ENCODE results near the gene GYPB. TPM values are rescaled to one million over a fixed set of nuclear protein-coding genes. Genes with fewer than 3 reads are reported as not detected.
A peak's percentile ranks its signal among the peaks of the same experiment; 100 is the strongest.
"Not testable (repeated sequence)": the region's sequence is repeated elsewhere in the genome, so short reads cannot be mapped to it uniquely, and the experiment has no call there.

The GYPB gene
- total RNA-seq, 1 experiment from 2014 or later, result not detected

DNA sequence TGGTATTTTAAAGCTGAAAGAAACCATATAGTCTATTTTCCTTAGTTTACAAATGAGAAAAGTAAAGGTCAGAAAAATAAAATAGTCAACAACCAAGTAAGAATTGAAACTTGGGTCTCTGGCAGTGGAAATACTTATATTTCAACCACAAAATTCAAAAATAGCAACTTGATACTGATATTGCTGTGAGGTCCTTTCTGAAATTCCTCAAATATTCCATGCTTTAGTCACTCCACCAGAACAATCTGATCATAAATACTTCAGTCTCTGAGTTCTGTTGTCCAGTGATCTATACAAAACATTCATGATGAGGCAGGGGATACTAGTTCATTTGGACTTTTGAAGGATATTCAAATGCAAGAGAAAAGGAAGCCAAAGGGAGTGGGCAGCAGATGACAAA, 25.8 kb upstream of the GYPB start:
- H3K4me3 Mint-ChIP-seq; POLR2A ChIA-PET; H3K27me3 Mint-ChIP-seq (ENCODE audit: low read depth); H3K27ac Mint-ChIP-seq; CTCF ChIA-PET; ATAC-seq; H3K4me1 Mint-ChIP-seq; DNase-seq (ENCODE audit: low spot score); H3K36me3 Mint-ChIP-seq: not testable (repeated sequence)
- H3K9me3 Mint-ChIP-seq, result peaks cover 24% of the 10 kb centered on the region

DNA sequence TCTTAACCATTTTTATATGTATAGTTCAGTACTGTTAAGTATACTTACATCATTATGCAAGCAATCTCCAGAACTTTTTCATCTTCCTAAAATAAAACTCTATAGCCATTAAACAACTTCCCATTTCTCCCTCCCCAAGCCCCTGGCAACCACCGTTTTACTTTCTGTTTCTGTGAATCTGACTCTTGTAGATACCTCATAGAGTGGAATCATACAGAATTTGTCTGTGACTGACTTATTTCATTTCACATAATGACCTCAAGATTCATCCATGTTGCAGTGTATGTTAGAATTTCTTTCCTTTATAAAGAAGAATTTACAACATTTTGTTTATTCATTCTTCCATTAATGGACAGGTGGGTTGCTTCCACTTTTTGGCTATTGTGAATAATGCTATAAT, 13.4 kb upstream of the GYPB start:
- POLR2A ChIA-PET; H3K4me1 Mint-ChIP-seq; CTCF ChIA-PET; H3K36me3 Mint-ChIP-seq; ATAC-seq; H3K9me3 Mint-ChIP-seq; H3K27me3 Mint-ChIP-seq (ENCODE audit: low read depth); H3K27ac Mint-ChIP-seq; DNase-seq (ENCODE audit: low spot score); H3K4me3 Mint-ChIP-seq: not testable (repeated sequence)

DNA sequence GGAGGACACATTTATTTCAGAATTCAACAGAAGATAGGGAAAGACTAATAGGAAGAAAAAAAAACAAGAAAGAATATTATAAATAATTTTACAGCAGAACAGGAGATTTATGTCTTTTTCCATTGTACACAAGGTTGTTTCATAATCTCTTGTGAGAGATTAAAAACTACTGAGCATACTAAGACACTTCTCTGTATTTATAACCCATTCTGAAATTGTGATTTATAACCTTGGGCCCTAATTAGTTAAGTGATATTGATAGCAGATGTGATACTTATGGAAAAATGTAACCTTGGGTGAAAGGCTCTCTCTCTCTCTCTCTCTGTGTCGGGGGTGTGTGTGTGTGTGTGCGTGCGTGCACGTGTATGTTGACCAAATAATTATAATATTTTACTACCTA, 12.7 kb upstream of the GYPB start:
- H3K27me3 Mint-ChIP-seq (ENCODE audit: low read depth); DNase-seq (ENCODE audit: low spot score); CTCF ChIA-PET; H3K27ac Mint-ChIP-seq; H3K36me3 Mint-ChIP-seq; POLR2A ChIA-PET; H3K4me3 Mint-ChIP-seq; H3K4me1 Mint-ChIP-seq; H3K9me3 Mint-ChIP-seq; ATAC-seq: not testable (repeated sequence)

DNA sequence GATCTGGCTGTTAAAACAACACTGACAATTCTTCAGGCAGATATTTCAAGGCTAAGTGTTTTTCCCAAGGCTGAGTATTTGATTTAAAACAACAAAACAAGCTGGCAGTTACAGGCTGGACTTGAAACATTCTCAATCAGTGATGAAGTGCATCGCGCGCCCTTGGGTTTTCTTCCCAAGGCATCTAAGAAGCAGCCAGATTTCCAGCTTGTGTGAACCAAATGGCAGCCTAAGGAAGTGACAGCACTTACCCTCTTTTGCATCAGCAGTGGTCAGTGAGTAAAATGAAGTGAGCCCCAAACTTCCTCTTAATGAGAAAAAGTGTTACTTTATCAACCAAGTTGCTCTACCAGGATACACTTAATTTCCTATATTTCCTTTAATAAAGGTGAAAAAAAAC, 12.2 kb upstream of the GYPB start:
- ATAC-seq; POLR2A ChIA-PET; CTCF ChIA-PET; H3K9me3 Mint-ChIP-seq; H3K36me3 Mint-ChIP-seq; H3K27me3 Mint-ChIP-seq (ENCODE audit: low read depth); H3K4me3 Mint-ChIP-seq; H3K27ac Mint-ChIP-seq; H3K4me1 Mint-ChIP-seq; DNase-seq (ENCODE audit: low spot score): not testable (repeated sequence)

DNA sequence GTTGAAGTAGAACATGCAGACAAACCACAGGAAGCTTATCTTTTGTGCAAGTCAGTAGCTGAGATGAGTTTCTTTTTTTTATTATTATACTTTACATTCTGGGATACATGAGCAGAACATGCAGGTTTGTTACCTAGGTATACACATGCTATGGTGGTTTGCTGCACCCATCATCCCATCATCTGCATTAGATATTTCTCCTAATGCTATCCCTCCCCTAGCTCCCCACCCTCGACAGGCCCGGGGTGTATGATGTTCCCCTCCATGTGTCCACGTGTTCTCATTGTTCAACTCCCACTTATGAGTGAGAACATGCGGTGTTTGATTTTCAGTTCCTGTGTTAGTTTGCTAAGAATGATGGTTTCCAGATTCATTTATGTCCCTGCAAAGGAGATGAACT, 11.5 kb upstream of the GYPB start:
- ATAC-seq; H3K4me3 Mint-ChIP-seq; CTCF ChIA-PET; H3K27ac Mint-ChIP-seq; H3K9me3 Mint-ChIP-seq; H3K4me1 Mint-ChIP-seq; H3K27me3 Mint-ChIP-seq (ENCODE audit: low read depth); DNase-seq (ENCODE audit: low spot score); POLR2A ChIA-PET; H3K36me3 Mint-ChIP-seq: not testable (repeated sequence)

DNA sequence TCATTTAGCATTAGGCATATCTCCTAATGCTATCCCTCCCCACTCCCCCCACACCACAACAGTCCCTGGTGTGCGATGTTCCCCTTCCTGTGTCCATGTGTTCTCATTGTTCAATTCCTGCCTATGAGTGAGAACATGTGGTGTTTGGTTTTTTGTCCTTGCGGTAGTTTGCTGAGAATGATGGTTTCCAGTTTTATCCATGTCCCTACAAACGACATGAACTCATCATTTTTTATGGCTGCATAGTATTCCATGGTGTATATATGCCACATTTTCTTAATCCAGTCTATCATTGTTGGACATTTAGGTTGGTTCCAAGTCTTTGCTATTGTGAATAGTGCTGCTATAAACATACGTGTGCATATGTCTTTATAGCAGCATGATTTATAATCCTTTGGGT, 7.5 kb upstream of the GYPB start:
- CTCF ChIA-PET; H3K9me3 Mint-ChIP-seq; H3K4me1 Mint-ChIP-seq; POLR2A ChIA-PET; ATAC-seq; H3K4me3 Mint-ChIP-seq; H3K27me3 Mint-ChIP-seq (ENCODE audit: low read depth); H3K36me3 Mint-ChIP-seq; H3K27ac Mint-ChIP-seq; DNase-seq (ENCODE audit: low spot score): not testable (repeated sequence)

DNA sequence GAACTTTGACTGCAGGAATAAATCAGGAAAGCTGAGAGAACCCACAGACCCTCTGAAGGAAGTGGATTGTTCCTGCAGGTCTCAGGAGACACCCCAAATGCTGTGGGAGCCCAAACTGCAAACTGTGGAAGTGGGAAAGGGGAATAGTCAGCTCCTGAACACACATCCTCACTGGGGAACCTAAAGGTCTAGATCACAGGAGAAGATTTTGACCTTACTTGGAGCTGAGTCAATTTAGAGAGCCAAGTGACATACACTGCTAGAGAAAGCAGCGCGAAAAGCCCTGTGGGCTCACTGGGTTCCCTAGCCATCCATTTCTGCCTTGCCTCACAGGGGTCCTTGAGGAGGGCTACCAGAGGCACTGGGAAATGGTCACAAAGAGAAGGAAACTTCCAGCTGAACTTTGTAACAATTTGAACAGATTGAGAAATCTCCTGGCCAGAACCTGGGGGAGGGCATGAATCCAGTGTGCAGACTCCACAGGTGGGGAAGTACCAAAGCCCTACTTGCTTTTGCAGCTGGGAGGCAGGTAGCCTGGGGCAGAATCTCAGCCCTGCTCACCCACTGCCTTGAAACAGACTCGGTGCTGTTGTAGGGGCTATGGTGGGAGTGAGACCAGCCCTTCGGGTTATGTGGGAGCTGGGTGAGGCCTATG, 5.3 kb upstream of the GYPB start:
- H3K9me3 Mint-ChIP-seq; H3K4me3 Mint-ChIP-seq; POLR2A ChIA-PET; H3K27ac Mint-ChIP-seq; H3K4me1 Mint-ChIP-seq; H3K27me3 Mint-ChIP-seq (ENCODE audit: low read depth); CTCF ChIA-PET; H3K36me3 Mint-ChIP-seq: not testable (repeated sequence)
- peak; percentile 9 for DNase-seq (ENCODE audit: low spot score)
- peak; percentile 24; the same call in 1 of the 2 replicates for ATAC-seq

DNA sequence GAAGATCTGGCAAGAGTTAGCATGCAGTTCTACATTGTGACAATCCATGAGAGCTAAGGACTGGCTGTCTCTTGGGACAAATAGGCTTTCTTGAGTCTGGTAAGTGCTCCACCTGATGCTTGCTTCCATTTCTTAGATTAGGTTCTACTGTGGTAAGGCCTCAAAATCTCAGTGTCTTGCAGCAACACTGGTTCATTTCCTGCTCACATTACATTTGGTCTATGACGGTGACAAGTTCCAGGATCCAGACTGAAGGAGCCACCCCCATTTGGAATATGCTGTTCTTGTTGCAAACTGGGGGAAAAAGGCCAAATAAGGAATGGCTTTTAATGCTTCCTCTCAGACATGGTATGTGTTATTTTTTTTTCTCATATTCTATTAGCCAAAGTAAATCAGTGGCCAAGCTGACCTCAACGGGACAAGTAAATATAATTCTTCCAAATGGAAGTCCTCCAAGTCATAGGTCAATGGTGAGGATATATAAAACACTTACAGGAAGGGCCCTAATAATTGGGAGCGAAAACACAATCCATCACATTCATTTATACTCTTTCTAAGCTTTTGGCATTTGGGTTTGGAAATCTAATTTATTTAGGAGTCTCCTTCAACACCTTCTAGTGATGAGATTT, 3.7 kb upstream of the GYPB start:
- H3K27ac Mint-ChIP-seq; POLR2A ChIA-PET; DNase-seq (ENCODE audit: low spot score); H3K4me1 Mint-ChIP-seq; H3K4me3 Mint-ChIP-seq; CTCF ChIA-PET; ATAC-seq; H3K27me3 Mint-ChIP-seq (ENCODE audit: low read depth); H3K9me3 Mint-ChIP-seq; H3K36me3 Mint-ChIP-seq: not testable (repeated sequence)

DNA sequence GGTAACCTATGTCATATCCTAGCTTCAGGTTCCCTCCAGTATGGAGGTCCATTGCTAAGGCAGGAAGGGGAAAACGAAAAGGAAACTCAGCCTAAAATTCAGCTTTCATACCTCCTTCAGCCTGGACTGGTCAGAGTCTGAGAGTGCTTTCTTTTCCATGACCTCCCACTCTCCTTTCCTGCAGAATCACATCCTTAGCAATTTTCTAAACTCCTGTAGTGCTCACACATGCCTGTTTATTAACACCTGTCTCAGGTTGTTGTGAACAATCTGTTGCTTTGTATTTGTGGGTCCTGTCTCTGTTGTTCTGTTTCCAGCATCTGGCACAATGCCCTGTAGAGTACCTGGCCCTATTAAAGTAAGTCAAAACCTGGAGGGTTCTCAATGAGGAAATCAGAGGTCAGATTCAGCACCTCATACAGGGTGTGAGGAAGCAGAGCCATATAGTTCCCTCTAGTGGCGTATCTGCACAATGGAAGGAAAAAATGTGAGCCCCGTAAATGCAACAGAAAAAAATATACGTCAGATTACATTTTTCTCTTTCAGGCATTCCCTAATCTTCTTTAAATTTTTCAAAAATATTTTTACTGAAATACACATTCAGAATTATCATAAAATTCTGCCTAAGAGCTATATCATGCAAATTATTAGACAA, 2.3 kb upstream of the GYPB start:
- DNase-seq (ENCODE audit: low spot score); POLR2A ChIA-PET; H3K9me3 Mint-ChIP-seq; H3K27me3 Mint-ChIP-seq (ENCODE audit: low read depth); H3K4me1 Mint-ChIP-seq; H3K36me3 Mint-ChIP-seq; H3K27ac Mint-ChIP-seq; CTCF ChIA-PET; H3K4me3 Mint-ChIP-seq: not testable (repeated sequence)
- peak; percentile 94 for ATAC-seq

All from WTC11 (cell line).